ENCODE measurements around the gene MYO5B. TPM values are rescaled to one million over a fixed set of nuclear protein-coding genes. Genes with fewer than 3 reads are reported as not detected.

The MYO5B gene
- total RNA-seq, 1 donor = under 0.01 TPM

DNA sequence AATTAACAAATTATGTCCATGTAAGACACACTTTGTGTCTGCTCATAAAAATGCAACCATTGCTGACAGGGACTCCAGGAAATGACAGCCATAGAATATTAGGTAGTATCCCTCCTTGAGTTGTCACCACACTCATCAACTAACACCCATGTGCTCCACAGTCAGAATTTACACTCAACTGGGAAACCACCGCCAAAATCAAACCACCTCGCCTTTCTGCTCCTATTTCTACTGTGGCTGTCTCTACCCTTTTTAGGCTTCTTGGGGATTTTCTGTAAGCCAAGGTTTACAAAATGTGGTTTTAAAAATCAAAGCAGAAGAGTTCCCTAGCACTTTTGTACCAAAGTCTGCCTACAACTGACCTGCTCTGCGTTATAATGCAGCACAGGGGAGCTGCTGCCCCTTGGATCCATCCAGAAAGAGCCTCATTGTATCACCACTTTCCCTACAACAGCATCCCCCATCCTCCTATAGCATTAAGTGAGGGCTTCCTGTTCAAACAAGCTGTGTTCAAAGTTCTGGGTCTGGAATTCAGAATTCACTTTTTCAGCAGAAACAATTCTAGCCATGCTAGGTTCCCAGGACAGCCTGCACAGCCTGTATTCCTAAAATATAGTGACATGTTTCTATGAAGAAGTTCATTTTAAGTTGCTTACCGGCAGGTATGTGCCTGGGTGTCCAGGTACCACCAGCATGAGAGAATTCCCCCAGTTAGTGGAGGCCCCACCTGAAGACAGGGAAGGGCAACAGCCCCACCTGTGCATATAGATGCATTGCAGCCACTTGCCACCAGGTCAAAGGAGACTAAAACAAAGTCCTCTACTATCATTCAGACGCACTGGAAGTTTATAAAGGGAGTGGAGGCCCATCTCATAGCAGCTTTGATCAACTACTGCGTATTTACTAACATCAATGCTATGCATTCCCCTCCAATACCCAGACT is 104.3 kb downstream of the MYO5B start:
- H3K4me3 ChIP-seq (ENCODE audit: low read depth, low read length) = no peak overlapping the region
- DNase-seq (ENCODE audit: low read depth) = no peak
- TF ChIP-seq CTCF (IDR thresholded peaks at IDR 0.05; ENCODE audit: insufficient read depth, low read depth, low read length) = no peak

- no peak overlapping the region for H3K4me3 ChIP-seq (ENCODE audit: low read depth, low read length)
- no peak for DNase-seq (ENCODE audit: low read depth)
- TF ChIP-seq CTCF (IDR thresholded peaks at IDR 0.05; ENCODE audit: insufficient read depth, low read depth, low read length) = no peak
Measured at GRCh38 chr18:50089702-50090101, 105.2 kb downstream of the MYO5B start.

GRCh38 chr18:50083708-50084107 is 111.2 kb downstream of the MYO5B start:
- DNase-seq (ENCODE audit: low read depth) = no peak
- H3K4me3 ChIP-seq (ENCODE audit: low read depth, low read length) = no peak overlapping the region
- no peak for TF ChIP-seq CTCF (IDR thresholded peaks at IDR 0.05; ENCODE audit: insufficient read depth, low read depth, low read length)

GRCh38 chr18:50080932-50081560 is 113.9 kb downstream of the MYO5B start:
- TF ChIP-seq CTCF (IDR thresholded peaks at IDR 0.05; ENCODE audit: insufficient read depth, low read depth, low read length) = no peak
- no peak for DNase-seq (ENCODE audit: low read depth)

DNA sequence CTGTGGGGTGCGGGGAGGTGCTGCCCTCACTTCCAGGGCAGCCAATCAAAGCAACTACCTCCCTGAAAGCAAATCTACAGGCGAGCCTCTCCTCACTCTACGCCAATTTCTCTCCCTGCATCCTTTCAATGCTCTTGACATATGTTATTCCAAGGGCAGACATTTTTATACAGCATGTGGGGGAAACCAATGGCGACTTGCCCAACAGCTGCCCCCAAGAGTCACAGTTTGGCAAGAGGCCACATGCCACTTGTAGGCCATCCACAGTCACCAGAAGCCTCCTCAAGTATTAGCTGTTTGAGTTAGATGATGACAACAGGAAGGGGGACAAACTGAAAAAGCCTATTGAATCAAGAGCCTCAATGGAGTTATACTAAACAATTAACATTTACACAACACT is 114.6 kb downstream of the MYO5B start:
- no peak for TF ChIP-seq CTCF (IDR thresholded peaks at IDR 0.05; ENCODE audit: insufficient read depth, low read depth, low read length)
- no peak for DNase-seq (ENCODE audit: low read depth)
- H3K4me3 ChIP-seq (ENCODE audit: low read depth, low read length) = no peak overlapping the region

More at GRCh38 chr18:50080932-50081560, 113.9 kb downstream of the MYO5B start:
- no peak overlapping the region for H3K4me3 ChIP-seq (ENCODE audit: low read depth, low read length)

GRCh38 chr18:50079571-50080295 is 115.2 kb downstream of the MYO5B start:
- H3K4me3 ChIP-seq (ENCODE audit: low read depth, low read length) = no peak overlapping the region
- DNase-seq (ENCODE audit: low read depth) = no peak
- no peak for TF ChIP-seq CTCF (IDR thresholded peaks at IDR 0.05; ENCODE audit: insufficient read depth, low read depth, low read length)
